Right cardiac atrium (tissue), 5 donors: ENCODE measurements around the gene PHYKPL. TPM values are rescaled to one million over a fixed set of nuclear protein-coding genes. Genes with fewer than 3 reads are reported as not detected.

Experiments used
- ATAC-seq, 2 donors: fragments of 200-7000 bp; cut with Tn5 transposase; one replicate each; pipeline versions ENCODE4 v1.8.0 to v1.9.1; 2020; ENCODE audit warnings: moderate library complexity in 2 of 2, mild to moderate bottlenecking in 1 of 2
- DNase-seq, 3 donors: peaks; one replicate each; pipeline ENCODE4 v3.0.0-alpha.2; 2020
- H3K27ac ChIP-seq: one replicate; pipeline ENCODE4 v1.5.1; 2013; ENCODE audit warnings: mild to moderate bottlenecking, low read length, control low read depth, moderate library complexity
- H3K27me3 ChIP-seq: one replicate; pipeline ENCODE4 v1.6.1; 2013; ENCODE audit not compliant: control insufficient read depth, insufficient read depth
- H3K4me1 ChIP-seq: one replicate; pipeline ENCODE4 v1.6.1; 2013; ENCODE audit warnings: low read length; ENCODE audit not compliant: control insufficient read depth, insufficient read depth
- H3K4me3 ChIP-seq: one replicate; pipeline ENCODE4 v1.5.1; 2013; ENCODE audit warnings: low read length, control low read depth
- H3K9me3 ChIP-seq: one replicate; pipeline ENCODE4 v1.6.1; 2013; ENCODE audit warnings: low read length; ENCODE audit not compliant: control insufficient read depth
- WGBS: extraction: QIAGEN DNeasy Blood & Tissue Kit; methylation state at CpG from one replicate; pipeline ENCODE4 v1.1.7; 2013; 5-methylcytosine and 5-hydroxymethylcytosine counted together
- intact Hi-C, 4 donors: fragments of 100-400 bp; cut with DNase I; formaldehyde crosslinking; loops; one replicate each; pipeline versions ENCODE4 v1.11.0 to v1.14.0; 2022 to 2023
- polyA plus RNA-seq: library from polyadenylated mRNA; stranded (reverse); fragments of 200-250 nt; gene quantifications from one replicate; pipeline ENCODE4 v1.2.3, GENCODE V29; 2013
- total RNA-seq, 4 donors: library from RNA; stranded (reverse); fragmentation: NEBNext Ultra II Directional; extraction: Animal tissue kit (Norgen Biotek cat#: 25700); gene quantifications; one replicate each; pipeline ENCODE4 v1.2.1, GENCODE V29; 2021
- donor health status: healthy with polysubstance abuse.
- donor health status: DM: no; HTN: yes; CAD: no.
- donor health status: DM: no; HTN: no; CAD: no.
- donor health status: DM: no; HTN: yes; CAD: no; lungs with severe emphysema.
- donor health status: DM: yes; HTN: yes; CAD: no.

Gene PHYKPL
- total and polyA plus RNA-seq, 5 donors: 35.3 to 53.6 (median 44.5) TPM

GRCh38 chr5:178196986-178197385, 35.6 kb downstream of the PHYKPL start:
- Histone ChIP-seq H3K4me1 (no peaks in the 10 kb centered on the region), H3K9me3 (no peaks in the 10 kb centered on the region), H3K4me3 (no peak overlapping the region), H3K27ac (no peak overlapping the region), H3K27me3 (no peaks in the 10 kb centered on the region)
- intact Hi-C loops: no loop called here
- WGBS: 85% methylated on average over 8 of the region's 8 CpGs
- peak in 1 of 2 donors; percentile 49 for ATAC-seq
- no peak for DNase-seq

DNA sequence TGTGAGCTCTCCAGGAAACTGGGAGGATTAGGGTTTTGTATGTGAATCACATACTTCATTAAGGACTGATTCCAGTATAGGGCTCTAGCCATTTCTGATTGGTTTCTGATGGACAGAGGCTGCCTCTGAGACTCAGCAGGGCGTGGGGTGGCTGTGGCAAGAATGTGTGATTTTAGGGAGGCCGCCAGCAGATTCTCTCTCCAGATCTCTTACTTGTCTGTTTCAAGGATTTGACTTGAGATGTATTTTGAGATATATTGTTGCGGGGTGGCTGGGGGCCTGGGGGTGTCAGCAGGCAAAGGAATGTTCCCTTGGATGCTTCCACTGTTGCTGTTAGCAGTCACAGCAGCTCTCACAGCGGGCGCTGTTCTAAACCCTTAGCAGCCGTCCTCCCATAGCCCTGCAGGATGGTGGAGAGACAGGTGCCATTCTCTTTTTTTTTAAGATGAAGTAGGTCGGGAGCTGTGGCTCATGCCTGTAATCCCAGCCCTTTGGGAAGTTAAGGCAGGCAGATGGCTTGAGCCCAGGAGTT, 36.3 kb downstream of the PHYKPL start:
- intact Hi-C loops: no loop called here
- Histone ChIP-seq H3K4me3 (no peak overlapping the region), H3K27me3 (no peaks in the 10 kb centered on the region), H3K27ac (no peak overlapping the region), H3K4me1 (no peaks in the 10 kb centered on the region), H3K9me3 (no peaks in the 10 kb centered on the region)
- no peak for DNase-seq
- no peak for ATAC-seq
- 73% methylated on average over 7 of the region's 7 CpGs for WGBS

DNA sequence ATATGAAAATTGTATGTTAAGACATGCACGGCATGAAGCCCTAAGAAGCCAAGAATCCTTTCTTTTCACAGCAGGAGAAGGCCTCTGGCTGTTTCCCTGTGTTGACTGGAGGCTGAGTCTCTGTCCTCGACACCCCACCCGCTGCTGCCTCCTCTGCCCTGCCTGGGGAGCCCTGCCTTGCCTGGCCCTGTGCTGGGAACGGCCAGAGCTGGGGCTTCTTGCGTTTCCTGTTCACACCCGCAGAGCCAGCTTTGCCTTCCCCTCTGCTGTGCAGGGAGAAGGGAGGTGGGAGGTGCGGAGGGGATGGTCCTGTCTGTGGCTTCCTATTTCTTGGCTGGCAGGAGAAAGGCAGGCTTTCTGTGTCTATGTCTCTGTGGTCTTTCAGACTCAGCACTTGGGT, 38.6 kb downstream of the PHYKPL start:
- DNase-seq: no peak
- intact Hi-C loops: no loop called here
- no peak overlapping the region for H3K4me3 ChIP-seq
- ATAC-seq: no peak
- H3K4me1 ChIP-seq: no peaks in the 10 kb centered on the region
- no peaks in the 10 kb centered on the region for H3K9me3 ChIP-seq
- no peak overlapping the region for H3K27ac ChIP-seq
- 33% methylated on average over 7 of the region's 7 CpGs for WGBS
- H3K27me3 ChIP-seq: no peaks in the 10 kb centered on the region

DNA sequence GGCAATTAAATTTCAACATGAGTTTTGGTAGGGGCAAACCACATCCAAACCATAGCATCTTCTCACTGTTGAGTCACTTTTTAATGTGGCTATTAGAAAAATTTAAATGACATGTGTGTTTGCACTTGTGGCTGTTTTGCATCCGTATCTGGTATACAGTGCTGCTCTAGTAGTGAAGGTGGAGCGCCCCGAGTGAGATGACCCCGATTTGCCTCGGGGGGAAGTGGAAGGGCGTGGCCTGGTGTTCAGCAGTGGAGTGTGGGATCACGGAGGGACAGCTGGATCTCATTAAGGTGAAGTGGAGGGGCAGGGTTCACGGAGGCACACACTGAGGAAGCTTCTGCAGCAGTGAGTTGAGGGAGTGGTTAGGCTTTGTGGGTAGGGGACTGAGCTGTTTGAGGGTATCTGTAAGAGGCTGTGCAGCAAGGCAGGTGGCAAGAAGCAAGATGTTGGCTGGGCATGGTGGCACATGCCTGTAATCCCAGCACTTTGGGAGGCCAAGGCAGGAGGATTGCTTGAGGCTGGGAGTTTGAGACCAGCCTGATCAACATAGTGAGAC, 39.3 kb downstream of the PHYKPL start:
- H3K4me1 ChIP-seq: no peaks in the 10 kb centered on the region
- H3K9me3 ChIP-seq: no peaks in the 10 kb centered on the region
- H3K27ac ChIP-seq: no peak overlapping the region
- ATAC-seq (no peak), DNase-seq (no peak)
- intact Hi-C loops: no loop called here
- WGBS: 72% methylated on average over 8 of the region's 8 CpGs
- no peaks in the 10 kb centered on the region for H3K27me3 ChIP-seq
- H3K4me3 ChIP-seq: no peak overlapping the region

DNA sequence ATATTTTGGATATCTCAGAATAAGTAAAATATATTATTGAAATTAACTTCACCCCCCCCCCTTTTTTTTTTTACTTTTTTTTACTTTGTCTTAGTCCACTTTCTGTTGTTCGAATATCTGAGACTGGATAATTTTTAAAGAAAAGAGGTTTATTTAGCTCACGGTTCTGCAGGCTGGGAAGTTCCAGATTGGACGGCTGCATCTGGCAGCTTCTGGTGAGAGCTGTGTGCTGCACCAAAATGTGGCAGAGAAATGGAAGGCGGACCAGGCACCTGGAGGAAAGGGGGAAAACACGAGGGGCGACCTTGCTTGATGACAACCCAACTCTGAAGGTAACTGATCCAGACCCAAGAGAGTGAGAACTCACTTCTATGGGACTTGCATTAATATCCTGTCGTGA, 39.8 kb downstream of the PHYKPL start:
- no peak for ATAC-seq
- no peaks in the 10 kb centered on the region for H3K27me3 ChIP-seq
- DNase-seq: no peak
- no peaks in the 10 kb centered on the region for H3K9me3 ChIP-seq
- WGBS: 90% methylated on average over 7 of the region's 7 CpGs
- H3K4me3 ChIP-seq: no peak overlapping the region
- H3K27ac ChIP-seq: no peak overlapping the region
- intact Hi-C loops: no loop called here
- H3K4me1 ChIP-seq: no peaks in the 10 kb centered on the region

- no peak overlapping the region for H3K4me3 ChIP-seq
- 63% methylated on average over 2 of the region's 2 CpGs for WGBS
- ATAC-seq (no peak), DNase-seq (no peak)
- no peaks in the 10 kb centered on the region for H3K27me3 ChIP-seq
- no peaks in the 10 kb centered on the region for H3K9me3 ChIP-seq
- H3K4me1 ChIP-seq: no peaks in the 10 kb centered on the region
- no peak overlapping the region for H3K27ac ChIP-seq
- intact Hi-C loops: no loop called here
These were observed 40.4 kb downstream of the PHYKPL start for GRCh38 chr5:178192244-178192643.

DNA sequence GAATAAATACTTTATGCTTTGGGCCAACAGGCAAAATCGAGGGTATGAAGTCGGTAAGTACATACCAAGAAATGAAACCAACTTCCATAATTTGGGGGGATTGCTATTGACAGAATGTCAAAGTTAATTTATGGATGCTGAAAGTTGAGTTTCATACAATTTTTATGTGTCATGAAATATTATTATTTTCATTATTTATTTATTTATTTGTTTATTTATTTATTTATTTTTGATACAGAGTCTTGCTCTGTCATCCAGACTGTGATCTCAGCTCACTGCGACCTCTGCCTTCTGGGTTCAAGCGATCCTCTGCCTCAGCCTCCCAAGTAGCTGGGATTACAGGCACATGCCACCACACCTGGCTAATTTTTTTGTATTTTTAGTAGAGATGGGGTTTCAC, 40.9 kb downstream of the PHYKPL start:
- DNase-seq (no peak), ATAC-seq (no peak)
- no peaks in the 10 kb centered on the region for H3K9me3 ChIP-seq

GRCh38 chr5:178189433-178189832, 43.2 kb downstream of the PHYKPL start:
- H3K4me1 ChIP-seq: no peaks in the 10 kb centered on the region
- H3K27me3 ChIP-seq: no peaks in the 10 kb centered on the region
- H3K4me3 ChIP-seq: no peak overlapping the region
- DNase-seq: no peak
- no peaks in the 10 kb centered on the region for H3K9me3 ChIP-seq
- no peak overlapping the region for H3K27ac ChIP-seq
- ATAC-seq: no peak
- intact Hi-C loops: no loop called here
- 43% methylated on average over 2 of the region's 2 CpGs for WGBS

More for the DNA sequence above, 40.9 kb downstream of the PHYKPL start:
- Histone ChIP-seq H3K4me3 (no peak overlapping the region), H3K4me1 (no peaks in the 10 kb centered on the region), H3K27me3 (no peaks in the 10 kb centered on the region), H3K27ac (no peak overlapping the region)
- intact Hi-C loops: no loop called here
- WGBS: 71% methylated on average over 4 of the region's 4 CpGs

- no peak within 1 kb of the TSS for H3K4me3 ChIP-seq
- ATAC-seq (no peak), DNase-seq (no peak)
- H3K4me1 ChIP-seq: no peaks in the 10 kb centered on the region
- H3K27ac ChIP-seq: no peak within 1 kb of the TSS
- no peaks in the 10 kb centered on the region for H3K27me3 ChIP-seq
- intact Hi-C loops: no loop called here
- H3K9me3 ChIP-seq: no peaks in the 10 kb centered on the region
- WGBS: 73% methylated on average over 27 of the region's 27 CpGs
These were observed 45.6 kb downstream of the PHYKPL start, which contains the start of gene GMCL2 for GRCh38 chr5:178187014-178187413. Gene GMCL2, minus strand, starts transcription at chr5:178187371. Its CDS starts 72 bp downstream, at chr5:178187299.

- ATAC-seq (no peak), DNase-seq (no peak)
- Histone ChIP-seq H3K4me1 (no peaks in the 10 kb centered on the region), H3K9me3 (no peaks in the 10 kb centered on the region), H3K27ac (no peak overlapping the region), H3K4me3 (no peak overlapping the region), H3K27me3 (no peaks in the 10 kb centered on the region)
- 62% methylated on average over 6 of the region's 6 CpGs for WGBS
- intact Hi-C loops: no loop called here
These were observed 46.2 kb downstream of the PHYKPL start for GRCh38 chr5:178186427-178186826.

DNA sequence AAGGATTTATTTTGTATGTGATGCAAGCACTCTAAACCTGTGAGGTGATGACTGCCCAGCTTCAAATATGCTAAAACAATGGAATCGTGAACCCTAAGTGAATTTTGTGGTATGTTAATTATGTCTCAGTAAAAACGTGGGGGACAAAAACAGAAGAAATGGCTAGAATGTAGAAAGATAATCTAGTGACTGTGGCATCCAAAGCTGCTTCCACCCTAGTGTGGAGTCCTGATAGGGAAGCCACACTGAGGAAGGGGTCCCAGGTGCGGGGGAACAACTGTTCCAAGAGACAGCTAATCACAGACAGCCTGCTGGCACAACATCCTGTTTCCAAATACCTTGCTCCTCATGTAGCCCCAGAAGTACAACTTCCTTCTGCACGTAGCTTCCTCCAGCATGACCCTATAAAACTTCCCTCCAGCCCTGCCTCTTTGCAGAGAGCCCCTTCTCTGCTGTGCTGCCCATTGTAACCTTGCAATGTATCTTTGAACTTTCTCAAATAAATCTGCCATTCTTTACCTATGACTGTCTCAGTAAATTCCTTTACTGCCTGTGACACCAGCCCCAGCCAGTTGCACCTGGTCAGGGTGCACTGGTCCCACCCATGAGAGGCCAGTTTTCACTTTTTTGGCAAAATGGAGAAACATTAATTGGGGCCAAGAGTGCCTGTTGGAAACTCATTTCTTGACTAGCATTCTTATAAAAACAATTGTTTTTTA, 50.3 kb downstream of the PHYKPL start:
- intact Hi-C loops: no loop called here

More for the DNA sequence above, 50.3 kb downstream of the PHYKPL start:
- H3K9me3 ChIP-seq: peaks cover 2% of the 10 kb centered on the region
- DNase-seq: no peak
- WGBS: 26% methylated on average over 4 of the region's 4 CpGs
- H3K4me3 ChIP-seq: no peak overlapping the region
- H3K27me3 ChIP-seq: no peaks in the 10 kb centered on the region
- ATAC-seq: no peak
- no peak overlapping the region for H3K27ac ChIP-seq
- H3K4me1 ChIP-seq: no peaks in the 10 kb centered on the region
